SK-N-SH (cell line): ENCODE measurements around the gene CBLN4.

ENCODE experiments used
- SMC3 ChIP-seq: IDR thresholded peaks from 2 replicates; pipeline ENCODE4 v1.6.1; 2012; ENCODE audit warnings: low read depth, low read length, improper control_type of control experiment
- TF ChIP-seq, protein P1 (sequence below): IDR thresholded peaks from 2 replicates; pipeline ENCODE4 v1.4.0; 2012; ENCODE audit warnings: low read depth

DNA sequence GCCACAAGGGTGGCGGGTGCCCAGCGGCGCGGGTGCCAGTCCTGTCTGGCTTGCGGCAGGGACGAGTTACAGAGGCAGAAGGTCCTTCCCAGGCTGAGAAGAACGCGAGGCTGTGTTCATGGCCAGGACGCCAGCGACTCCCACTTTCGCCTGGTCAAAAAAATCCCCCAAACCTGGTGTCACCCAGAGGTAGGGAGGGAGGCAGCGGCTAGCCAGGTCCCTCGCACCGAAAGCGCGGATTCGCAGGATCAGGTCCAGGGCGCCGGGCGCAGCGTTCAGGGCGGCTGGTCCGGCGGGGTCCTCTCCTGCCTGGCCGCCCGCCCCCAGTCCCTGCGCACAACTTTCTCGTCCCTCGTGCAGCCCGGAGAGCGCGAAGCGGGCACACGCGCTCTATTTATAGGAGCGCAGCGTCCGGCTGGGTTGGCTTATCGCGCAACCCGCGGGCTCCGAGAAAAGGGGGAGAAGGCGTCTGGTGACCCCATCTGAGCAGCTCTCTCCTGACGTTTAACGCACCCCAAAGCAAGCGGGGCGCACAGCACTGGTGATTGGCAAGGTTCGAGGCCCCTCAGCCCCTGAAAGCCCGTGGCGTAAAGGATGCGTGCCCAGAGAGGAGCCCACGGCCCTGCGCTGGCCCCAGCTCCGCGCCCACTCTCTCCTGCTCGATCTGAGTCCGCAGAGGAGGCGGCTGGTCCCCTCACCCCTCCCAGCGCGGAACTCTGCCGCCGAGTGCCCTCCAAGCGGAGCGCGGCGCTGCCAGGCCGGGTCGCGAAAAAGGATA lies 519 bp downstream of the CBLN4 start:
- TF ChIP-seq SMC3, result no peak
- TF ChIP-seq, protein P1, sequence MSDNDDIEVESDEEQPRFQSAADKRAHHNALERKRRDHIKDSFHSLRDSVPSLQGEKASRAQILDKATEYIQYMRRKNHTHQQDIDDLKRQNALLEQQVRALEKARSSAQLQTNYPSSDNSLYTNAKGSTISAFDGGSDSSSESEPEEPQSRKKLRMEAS, result no peak
